Transverse colon (tissue), 3 donors: ENCODE results near the gene DDHD1.

Experiments used
- POLR2A ChIP-seq: fragments of 450-650 bp; IDR thresholded peaks from one replicate; pipeline ENCODE4 v1.6.1; 2016; ENCODE audit warnings: antibody characterized with exemption, mild to moderate bottlenecking, moderate library complexity
- TF ChIP-seq, protein P1 (sequence below), 5 experiments: fragments of 200-600 bp in 3 of 5; fragments of 450-650 bp in 2 of 5; sonication (generic) in 3 of 5; IDR thresholded peaks; 1 replicate in 2 of 5; 2 replicates in 3 of 5; pipeline ENCODE4 v1.5.1; 2016 to 2017; ENCODE audit warnings: antibody characterized with exemption in 5 of 5, inconsistent platforms in 3 of 5, mild to moderate bottlenecking in 2 of 5, moderate library complexity in 1 of 5

DNA sequence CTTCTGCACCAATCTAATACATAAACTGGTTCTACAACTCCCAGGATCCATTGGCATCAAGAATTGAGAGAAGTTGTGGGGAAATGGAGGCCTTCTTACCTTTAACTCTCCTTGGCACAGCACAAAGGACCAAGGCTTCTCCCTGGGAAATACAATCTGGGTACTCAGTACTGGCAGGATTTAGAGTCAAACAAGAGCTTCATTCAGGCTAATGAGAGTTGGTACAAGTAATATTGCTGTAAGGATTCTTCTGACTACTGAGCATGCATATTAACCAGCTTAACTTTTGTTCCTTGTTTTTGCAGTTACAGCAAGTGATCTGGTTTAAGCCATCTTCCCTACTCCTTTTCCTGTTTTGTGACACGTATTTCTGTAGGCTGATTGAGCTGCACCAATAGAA is 126.1 kb downstream of the DDHD1 start:
- TF ChIP-seq, protein P1, sequence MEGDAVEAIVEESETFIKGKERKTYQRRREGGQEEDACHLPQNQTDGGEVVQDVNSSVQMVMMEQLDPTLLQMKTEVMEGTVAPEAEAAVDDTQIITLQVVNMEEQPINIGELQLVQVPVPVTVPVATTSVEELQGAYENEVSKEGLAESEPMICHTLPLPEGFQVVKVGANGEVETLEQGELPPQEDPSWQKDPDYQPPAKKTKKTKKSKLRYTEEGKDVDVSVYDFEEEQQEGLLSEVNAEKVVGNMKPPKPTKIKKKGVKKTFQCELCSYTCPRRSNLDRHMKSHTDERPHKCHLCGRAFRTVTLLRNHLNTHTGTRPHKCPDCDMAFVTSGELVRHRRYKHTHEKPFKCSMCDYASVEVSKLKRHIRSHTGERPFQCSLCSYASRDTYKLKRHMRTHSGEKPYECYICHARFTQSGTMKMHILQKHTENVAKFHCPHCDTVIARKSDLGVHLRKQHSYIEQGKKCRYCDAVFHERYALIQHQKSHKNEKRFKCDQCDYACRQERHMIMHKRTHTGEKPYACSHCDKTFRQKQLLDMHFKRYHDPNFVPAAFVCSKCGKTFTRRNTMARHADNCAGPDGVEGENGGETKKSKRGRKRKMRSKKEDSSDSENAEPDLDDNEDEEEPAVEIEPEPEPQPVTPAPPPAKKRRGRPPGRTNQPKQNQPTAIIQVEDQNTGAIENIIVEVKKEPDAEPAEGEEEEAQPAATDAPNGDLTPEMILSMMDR (IDR thresholded peaks at IDR 0.05): no peak
- TF ChIP-seq POLR2A: no peak
